Ecto neural progenitor cell (in vitro differentiated cells): ENCODE data around the gene ARGLU1.

ENCODE experiments used
- DNase-seq: peaks from one replicate; pipeline ENCODE4 v3.0.0-alpha.2; 2018; ENCODE audit warnings: low spot score

The ARGLU1 gene

DNA sequence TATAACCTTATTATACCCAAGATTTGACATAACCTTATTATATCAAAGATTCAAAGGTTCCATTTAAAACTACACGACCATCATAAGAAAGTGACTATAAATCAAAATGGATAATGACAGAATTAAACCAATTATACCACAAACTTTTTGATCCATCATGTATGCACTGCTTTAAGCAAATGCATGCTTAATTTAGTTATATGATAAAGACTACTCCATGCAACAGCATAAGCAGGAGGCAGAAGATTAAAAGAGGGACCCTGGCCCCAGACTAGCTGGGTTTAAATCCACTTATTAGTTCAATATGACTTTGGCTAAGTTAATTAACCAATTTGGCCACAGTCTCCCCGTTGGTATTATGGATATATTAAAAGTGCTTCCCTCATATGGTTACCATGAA is 43.8 kb downstream of the ARGLU1 start:
- DNase-seq, result no peak

DNA sequence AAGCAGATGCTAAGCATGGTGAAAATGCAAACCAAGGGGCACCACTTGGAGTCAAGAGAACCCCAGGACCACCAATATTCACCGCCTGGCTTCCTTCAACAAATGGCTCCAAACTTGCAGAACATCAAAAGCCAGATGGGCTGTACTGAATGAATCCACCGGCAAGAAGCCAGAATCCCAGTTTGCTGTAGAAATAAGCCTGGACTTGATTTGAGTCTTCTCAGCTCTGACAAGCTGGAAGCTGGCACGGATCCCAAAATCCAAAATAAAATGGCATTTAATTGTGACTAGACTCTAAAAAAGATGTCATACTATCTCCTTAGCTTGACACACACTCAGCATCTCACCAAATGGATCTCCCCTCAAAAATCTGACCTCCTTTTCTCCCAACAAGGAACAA is 44.4 kb downstream of the ARGLU1 start:
- no peak for DNase-seq

DNA sequence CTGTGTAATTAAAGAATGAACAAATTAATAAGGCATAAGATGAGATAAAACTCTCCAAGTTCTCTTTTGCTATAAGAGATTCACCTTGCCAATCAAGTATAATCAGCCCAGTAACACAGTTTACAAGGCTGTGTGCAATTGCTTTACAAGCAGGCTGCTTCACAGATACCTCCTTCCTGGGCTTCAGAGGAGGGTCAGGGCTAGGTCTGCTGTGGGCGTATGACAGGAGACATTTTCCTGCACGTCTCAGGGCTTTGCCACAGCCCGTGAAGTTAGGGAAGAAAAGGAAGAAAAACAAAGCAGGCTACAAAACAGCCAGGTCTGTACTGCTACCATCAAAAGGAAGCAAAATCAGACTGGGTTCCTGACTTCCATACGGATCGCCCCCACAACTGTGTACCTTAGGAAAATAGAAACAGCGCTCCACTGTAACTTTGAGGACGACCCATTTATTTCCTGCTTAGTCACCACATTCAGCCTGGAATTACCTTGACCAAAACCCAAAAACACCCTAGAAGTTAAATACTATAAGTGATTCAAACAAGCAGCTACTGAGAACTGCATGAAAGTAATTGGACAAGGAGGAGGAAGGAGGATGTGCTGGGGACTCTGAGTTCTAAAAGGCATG is 44.9 kb downstream of the ARGLU1 start:
- DNase-seq, result no peak

DNA sequence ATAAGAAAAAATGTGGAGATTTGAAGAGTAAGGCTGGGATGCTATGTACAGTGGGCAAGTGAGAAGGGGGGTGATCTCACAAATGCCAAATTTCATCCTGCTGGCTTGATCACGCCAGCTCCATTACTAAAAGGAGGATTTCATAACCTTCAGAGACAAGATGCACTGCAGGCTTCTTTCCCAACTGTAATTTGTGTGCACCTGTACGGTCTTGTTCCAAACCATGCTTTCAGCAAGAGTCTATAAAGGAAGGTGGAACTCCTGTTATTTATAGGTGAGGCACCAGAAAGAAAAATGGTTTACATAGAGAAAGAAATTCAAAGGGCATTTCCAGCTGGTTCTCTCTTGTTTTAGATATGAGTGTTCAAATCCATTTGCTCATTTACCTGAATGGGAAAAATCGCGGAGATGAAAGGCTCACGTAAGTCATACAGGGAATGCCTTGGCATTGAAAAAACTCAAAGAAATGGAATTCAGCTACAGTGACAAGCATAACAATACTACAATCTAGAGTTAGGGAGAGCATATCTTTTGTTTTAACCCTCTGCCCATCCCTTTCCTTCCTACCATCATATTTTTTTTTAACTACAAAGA is 45.7 kb downstream of the ARGLU1 start:
- DNase-seq, result no peak

DNA sequence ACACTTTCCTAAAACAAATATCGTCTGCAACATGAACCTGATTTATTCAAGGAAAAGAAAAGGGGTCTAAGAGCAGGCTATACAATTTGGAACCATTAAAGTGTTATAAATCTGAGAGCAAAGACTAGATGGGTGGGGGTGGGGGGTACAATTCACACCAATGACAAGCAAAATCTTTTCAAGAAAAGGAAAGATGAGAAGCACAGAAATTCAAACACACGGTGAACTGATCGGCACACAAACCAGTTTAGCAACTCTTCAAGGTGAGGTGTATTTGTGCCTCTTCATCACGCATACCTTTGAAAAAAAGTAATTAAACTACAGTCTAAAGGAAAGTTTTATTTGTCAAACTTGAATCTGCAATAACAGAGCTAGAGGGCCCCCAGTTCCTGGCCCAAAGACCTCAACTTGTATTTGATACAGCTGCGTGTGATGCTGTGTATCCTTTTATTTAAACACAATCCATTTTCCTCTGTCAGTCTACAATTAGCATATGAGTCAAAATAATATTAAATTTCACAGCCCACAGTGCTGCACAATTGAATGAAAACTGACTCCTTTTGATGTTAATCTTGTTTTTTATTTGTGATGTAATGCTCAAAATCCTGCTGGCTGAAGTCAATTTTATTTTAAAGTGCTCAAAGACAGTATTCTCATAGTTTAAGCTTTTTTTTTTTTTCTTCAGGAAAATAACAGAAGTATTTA is 46.7 kb downstream of the ARGLU1 start:
- DNase-seq, result no peak

DNA sequence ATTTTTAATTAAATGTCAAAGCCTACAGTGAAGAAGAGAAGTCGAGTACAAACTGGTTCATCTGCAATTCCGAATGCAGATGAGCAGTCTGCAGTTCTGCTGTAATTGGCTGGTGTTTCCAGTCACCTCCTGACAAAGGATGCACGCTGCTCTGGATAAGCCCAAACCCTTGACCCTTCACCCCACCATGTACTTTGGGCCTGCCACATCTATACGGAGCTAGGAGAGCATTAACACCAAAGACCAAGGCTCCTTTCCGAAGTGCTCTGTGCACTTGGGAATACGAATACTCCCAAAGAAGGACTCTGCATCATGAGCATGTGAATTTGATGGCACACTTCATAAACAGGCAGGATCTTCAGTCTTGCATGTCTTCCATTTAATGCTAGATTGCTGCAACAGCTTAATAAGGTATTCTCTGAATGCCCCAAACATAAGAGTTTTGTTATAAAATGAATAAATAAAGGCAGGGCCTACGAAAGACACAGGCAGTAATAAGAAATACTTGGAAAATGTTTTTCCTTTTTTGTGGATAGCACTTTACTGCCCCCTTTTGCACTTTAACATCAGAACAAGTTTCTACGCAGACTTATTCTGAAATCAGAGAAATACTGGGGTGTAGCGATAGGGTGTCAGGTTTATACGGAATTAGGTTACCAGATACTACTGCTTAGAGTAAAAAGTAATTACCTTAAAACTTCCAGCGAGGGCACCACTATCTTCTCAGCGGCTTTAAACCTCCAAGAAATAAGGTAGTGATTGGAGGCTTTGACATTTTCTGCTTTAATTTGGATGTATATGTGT is 47.5 kb downstream of the ARGLU1 start:
- DNase-seq, result no peak

DNA sequence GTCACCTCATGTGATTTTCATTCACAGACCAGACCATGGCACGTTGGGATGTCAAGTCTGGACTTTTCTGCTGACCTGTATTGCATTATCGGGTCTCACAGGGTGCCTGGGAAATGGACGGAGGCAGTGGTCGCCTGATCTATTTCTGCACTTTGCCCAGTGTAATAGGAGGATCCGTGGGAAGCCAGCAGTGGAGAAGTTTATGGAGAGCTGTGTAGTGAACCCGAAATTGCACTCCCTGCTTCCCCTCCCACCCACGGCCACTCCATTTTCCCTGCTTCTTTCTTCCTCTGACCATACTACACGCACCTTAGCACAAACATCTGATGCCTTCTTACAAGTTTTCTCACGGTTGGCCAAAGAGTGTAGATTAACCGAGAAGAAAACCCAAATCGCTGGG is 49.4 kb downstream of the ARGLU1 start:
- DNase-seq, result no peak

DNA sequence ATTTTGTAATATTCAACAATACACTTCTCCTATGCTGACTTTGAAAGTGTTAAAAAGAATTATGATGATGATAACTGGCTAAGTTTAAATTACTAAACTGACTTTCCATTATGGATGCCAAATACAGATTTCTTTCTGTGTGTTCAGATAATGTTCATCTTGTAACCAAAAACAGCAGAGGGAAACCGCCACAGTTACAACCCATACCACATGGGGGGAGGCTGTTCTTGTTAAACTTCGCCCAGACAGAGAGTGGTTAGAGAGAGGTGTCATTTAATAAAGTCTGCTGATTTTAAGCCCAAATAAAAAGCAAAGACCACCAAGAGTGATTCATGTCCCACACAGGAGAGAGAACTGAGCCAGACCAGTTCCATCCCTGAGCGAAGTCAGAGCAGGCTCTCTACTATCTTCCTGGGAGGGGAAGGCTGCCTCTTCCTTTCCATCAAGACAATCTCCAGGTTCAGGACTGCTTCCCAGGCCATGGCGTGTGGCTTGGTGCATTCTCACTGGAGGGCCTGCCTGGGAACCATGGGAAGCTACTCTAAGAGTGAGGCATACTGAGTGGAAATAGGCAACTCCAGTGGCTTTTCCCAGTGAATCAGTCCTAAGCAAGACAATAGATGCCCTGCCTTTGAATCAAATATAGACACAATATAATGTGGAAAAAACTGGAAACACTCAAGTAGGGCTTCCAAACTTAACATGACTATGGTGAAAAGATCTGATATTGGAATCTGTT is 50.7 kb downstream of the ARGLU1 start:
- no peak for DNase-seq

DNA sequence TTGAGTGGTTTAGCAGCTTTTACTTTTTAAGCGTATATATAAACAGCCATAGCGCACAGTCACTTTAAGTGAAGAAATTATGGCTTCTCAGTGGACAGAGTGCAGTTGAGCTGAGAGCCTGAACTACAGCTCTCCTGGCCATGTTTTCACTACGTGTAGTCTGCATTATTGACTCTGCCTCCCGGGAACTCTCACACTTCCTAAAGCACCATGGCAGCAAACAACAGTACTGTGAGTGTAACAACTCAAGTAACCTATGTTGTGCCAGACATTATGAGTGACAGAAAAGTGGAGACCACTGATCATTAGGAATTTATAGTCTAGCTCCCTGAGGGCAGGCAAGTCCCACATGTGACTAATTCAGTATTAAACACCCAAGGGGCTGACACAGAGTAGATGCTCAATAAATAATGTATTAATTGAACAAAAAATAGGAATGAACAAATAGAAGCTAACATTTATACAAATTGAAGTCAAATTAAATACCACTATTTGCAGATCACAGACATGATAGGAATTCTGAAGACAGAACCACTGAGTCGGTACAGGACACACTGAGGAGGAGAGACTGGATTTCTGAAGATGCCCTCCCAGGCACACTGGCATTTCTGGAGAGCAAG is 52.2 kb downstream of the ARGLU1 start:
- no peak for DNase-seq

DNA sequence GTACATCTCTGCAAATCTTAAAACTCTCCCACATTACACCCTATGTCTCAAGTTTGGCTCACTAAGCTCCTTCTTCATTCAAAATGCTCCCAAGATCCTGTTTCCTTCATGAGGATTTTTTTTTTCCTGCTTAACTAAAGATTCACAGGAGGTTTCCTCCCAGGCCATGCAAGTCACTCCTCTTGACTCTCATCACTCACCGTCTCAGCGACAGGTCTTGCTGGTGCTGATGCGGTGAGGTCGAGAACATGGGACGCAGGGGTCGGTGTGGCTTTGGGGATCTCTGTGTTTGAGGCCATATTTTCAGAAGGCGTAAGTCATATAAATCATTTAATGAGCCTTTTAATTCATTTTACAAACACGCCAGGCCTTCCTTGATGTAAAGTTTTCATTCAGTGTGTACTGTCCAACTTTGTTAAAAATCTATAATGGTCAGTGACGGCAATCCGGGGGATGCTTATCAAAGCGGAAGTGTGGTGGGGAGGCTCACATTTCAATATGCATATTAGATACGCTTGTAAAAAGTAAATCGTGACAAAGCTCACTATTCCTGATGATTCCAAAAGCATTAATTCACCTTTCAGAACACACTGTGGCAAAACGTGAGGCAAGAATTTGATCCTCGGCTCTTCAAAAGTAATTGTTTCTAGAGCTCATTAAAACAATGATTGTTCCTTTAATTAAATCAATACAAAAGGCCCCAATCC is 52.9 kb downstream of the ARGLU1 start:
- DNase-seq, result no peak

DNA sequence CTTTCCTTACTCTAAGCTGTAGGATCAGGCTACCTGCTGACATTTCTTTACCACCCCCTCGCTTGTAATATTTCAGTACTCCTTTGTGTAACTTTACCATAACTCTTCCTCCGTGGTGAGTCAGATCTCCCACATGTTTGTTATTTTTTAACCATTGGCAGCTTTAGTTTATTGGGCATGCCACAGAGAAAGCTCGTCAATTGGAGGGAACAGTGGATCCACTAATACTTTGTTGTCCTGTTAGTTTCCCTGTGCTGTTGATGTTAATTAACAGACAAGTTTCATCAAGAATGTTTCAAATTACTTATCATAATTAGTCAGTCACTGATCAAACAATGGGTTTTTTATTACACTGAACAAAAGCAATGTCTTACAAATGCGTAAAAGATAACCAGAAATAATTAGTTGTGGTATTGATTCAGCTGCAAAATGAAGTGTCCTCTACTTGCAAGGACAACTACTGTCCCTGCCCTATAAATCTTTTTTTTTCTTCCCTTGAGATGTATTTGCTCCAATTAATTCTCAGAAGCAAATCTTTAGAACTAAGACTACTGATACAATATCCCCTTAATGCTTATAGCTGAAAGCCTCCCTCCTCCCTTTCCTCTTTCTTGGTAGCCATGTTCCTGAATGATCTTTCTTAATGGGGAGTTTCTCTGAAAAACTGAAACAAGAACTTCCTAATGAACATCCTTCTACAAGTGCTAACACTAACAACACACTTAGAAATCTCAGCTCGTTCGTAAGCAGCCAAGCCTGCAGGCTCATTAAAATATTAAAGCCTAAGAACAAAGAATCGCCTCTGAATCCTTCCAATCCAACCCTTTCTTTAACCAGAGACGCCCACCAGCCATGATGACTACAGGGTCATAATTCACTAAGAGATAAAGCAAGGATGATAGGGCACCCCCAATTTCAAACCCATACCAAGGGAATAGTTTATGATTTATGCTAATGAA is 54.6 kb downstream of the ARGLU1 start:
- no peak for DNase-seq

DNA sequence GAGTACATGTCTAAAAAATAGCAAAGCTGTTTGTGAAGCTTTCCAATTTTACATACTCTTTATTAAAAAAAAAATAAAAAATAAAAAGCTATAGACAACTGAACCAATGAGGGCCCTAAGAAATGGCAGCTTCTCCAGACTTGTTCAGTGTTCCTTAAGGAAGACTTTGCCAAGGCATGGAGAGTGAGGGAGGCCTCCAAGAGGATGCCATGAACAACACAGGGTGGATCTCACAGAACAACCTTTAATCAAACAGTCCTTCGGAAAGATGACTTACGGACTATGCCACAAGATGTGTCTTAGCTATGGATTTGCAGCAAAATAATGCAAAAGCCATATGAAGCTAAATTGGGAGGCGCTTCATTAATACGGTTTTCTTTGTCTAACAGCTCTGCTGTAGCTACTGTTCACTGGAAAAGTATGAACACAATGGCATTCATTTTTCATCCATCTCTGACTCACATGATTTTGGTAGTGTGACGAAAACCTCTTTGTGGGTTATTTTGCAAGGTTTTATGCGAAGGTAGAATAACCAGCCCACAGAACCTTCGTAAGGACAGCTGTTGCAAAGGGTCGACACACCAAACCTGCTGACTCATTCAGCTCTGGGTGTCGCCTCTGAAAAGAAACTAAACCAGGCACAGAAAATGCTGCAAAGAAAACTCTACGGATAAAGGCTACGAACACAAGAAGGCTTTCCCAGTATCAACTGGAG is 60.2 kb downstream of the ARGLU1 start:
- DNase-seq, result no peak

DNA sequence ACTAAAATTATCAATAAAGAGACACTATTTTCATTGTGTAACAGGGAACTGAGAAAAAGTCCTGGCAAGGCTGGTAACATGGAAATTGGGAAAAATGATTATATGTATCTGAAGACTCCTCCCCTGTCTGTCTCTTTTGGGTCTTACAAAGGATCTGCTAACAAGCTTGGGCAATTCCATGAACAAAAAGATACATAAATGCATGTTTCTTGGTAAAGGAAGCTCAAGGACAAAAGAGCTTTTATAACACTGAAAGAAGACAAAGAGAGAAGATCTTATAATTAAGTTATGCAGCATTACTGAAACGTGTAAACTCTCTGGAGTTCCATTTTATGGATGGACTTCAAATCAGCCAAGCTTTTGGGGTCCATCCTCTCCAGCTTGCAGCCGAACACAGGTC is 61.7 kb downstream of the ARGLU1 start:
- no peak for DNase-seq

DNA sequence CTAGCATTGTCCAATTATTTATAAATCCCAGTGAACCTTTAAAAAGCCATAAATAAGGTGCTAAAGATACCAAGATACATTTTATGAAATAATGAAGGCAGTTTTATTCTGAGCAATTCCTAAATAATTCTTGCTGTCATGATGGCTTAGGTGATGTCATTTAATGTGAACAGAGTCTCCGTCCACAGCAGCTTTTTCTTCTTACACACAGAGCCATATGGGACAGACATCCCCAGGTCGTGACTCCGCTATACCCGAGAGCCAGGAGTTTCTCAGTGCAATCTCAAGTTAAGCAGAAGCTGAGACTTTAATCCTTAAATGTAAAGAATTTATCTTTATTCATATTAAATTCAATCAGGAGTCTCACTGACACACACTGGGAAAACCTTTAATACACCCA is 62.2 kb downstream of the ARGLU1 start:
- DNase-seq, result no peak

DNA sequence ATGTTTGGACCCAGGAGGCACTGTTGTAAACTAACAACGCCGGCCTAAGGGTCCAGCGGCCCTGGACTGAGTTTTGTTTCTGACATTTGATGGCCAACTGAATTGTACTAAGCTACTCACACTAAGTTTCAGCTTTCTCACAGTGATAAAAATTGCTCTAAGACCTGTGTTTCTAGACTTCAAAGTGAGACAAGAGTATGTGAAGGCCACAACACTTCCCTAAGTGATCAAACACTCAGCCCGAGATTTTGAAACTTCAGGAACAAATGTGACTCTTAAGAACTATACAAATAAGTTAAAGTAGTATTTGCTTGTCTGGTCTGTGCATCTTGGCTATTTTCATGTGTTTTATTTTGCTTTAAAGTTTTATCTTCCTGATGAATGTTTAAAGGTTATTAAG is 62.6 kb downstream of the ARGLU1 start:
- DNase-seq, result no peak

DNA sequence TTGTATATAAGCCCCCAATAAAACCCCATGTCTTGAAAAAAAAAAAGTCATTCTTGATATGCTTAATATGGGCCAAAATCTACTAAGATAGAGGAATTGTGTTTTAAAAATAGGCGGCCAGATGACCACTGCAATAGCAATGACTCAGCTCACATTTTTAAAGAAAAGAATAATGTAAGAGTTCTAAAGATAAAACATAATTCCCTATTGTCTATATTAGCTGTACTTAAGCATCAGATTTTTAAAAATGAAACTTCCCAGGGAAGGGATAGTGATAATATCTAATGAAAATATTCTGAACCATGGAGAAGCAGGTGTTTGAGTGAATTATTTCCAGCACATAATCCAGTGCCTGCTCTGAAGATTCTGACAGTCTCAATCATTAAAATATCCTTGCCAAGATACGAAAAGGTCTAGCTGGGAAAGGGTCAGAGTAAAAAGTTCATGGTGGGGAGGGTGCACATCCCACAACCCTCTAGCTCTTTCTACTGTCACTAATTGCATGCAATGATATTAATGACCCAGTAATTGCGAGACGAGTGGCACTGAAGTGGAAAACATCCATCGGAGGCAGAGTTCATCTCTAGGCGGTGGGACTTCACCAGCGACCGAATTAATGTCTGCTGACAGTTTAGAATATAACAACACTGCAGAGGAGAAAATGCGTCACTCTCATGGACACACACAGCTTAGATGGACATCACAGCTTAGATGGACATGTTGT is 64.0 kb downstream of the ARGLU1 start:
- no peak for DNase-seq

DNA sequence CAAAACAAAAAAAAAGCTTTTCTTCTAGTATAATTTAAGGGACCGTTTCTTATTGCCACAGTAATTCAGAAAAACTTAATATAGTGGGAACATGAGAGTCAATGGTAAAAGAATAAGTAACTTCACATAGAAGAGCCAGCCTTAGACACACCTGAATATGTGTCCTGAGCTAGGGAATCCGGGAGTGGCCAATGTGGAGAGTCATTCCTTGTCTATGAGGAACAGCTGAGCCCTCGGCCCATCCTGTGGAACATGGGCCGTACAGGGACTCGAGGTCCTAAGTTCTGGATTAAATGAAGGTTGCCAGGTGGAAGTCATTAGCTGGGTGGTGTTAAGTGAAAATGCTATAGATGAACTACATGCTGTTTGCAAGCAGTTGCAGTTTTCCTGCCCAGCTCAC is 64.7 kb downstream of the ARGLU1 start:
- DNase-seq, result no peak

DNA sequence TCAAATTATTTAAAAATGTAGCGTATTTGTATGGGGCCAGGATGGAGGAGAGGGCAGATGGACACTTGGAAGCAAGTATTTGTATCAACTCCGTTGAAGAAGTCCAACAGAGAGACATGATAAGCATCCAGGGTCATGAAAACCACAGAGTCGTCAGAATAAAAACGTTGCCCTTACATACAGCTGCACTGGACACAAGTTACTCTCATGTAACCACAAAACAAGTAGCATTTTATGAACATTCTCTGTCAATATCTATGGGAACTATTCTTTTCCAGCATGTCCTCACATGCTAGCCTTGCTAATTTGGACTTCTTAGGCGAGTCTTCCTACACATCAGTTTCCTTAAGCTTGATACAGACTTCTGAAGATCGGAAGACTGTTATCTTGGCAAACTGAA is 67.5 kb downstream of the ARGLU1 start:
- DNase-seq, result no peak

DNA sequence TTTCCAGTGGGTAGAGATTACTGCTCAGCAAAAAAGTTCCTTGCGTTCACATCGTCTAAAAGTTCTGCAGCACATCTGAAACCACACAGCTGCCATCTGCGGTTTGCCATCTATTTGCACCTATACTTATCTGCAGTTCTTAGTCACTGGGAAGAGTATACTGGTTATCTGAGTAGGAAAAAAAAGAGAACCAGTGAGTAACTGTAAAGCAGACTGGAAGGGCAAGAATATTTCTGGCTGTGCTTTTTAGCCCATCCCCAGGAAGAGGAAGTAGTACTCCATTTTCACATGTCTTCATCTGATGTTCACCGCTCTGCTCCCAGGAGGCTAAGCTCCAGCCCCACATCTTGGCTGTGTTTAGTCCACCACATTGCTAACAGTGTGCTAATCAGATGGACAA is 68.0 kb downstream of the ARGLU1 start:
- no peak for DNase-seq
